NOMO-1 treated with dmso at 0.1 percent for 144 hours (cell line): ENCODE results near the gene ABI3.

Source experiments
- DNase-seq: peaks from one replicate; lab custom pipeline; 2025; ENCODE audit not compliant: unreplicated experiment; lab: John Stamatoyannopoulos, UW

ABI3 gene

GRCh38 chr17:49224198-49224996 lies 13.9 kb downstream of the ABI3 start:
- no peak for DNase-seq

- DNase-seq = no peak
These were observed 14.5 kb downstream of the ABI3 start for GRCh38 chr17:49224997-49225337.

GRCh38 chr17:49225554-49226236 lies 15.2 kb downstream of the ABI3 start:
- no peak for DNase-seq

DNA sequence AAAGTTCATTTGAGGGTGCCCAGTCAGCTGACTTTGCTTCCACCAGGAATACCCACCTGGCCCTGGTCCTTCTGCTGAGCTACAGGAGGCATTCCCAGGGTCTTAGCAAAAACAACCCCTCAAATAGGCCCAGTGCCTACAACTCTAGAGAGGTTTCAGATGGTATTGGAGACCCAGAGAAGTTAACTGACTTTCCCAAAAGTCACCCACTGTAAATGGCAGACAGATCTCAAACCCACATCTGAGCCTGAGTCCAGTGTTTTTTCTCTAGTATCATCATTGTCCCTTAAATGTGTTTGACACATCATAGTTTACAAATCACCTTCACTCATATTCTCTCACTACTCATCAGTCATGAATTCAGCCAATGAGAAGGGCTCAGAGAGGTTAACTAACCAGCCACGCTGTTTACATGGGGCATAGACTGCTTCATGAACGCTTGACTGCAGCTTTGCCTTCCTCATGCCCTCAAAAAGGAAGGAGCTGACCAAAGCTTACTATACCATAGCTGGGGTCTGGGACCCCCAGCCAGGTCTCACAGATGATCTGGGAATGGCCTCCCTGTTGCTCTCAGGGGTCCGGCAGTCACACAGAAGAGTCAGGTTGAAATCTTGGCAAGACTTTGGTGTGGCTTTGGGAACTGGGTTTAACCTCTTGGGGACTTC lies 16.4 kb downstream of the ABI3 start:
- DNase-seq = no peak

DNA sequence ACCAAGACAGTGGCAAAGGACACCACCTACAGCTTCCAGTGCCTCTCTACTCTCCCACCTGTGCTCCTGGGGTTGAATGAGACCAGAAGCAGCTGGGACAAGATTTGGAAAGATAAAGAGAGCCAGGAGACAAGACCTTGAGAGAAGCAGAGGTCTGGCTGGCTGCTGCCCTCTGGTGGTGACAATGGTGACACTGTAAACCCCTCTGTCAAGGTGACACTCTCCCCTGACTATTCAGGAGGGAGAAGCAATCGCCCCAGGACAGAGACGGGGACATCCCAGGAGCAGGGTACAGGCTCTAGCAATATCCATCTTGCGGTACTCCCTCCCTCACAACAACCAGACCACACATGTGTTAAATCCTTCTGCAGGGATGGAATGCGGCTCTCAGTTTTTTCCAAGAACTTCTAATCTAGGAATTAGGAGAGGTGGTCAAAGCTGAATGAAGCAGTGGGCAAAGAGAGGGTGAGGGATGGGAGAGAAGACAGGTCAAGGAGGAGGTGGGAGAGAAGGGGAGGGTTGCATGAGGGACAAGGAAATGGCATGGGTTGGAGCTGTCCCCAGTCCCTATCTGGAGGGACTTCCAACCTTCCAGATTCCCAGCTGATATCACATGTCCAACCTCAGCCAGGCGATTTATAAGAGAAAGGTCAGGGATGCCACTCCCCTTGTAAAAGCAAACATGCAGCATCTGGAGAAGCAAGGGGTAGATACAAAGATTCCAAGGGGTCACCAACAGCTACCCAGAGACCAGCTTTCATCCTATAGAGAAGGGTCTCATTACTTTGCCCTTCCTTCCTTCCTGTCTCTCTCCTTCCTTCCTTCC lies 17.1 kb downstream of the ABI3 start:
- no peak for DNase-seq

- no peak for DNase-seq
These were observed 18.7 kb downstream of the ABI3 start for GRCh38 chr17:49229076-49229804.

GRCh38 chr17:49229805-49230600 lies 19.5 kb downstream of the ABI3 start:
- DNase-seq = no peak

DNA sequence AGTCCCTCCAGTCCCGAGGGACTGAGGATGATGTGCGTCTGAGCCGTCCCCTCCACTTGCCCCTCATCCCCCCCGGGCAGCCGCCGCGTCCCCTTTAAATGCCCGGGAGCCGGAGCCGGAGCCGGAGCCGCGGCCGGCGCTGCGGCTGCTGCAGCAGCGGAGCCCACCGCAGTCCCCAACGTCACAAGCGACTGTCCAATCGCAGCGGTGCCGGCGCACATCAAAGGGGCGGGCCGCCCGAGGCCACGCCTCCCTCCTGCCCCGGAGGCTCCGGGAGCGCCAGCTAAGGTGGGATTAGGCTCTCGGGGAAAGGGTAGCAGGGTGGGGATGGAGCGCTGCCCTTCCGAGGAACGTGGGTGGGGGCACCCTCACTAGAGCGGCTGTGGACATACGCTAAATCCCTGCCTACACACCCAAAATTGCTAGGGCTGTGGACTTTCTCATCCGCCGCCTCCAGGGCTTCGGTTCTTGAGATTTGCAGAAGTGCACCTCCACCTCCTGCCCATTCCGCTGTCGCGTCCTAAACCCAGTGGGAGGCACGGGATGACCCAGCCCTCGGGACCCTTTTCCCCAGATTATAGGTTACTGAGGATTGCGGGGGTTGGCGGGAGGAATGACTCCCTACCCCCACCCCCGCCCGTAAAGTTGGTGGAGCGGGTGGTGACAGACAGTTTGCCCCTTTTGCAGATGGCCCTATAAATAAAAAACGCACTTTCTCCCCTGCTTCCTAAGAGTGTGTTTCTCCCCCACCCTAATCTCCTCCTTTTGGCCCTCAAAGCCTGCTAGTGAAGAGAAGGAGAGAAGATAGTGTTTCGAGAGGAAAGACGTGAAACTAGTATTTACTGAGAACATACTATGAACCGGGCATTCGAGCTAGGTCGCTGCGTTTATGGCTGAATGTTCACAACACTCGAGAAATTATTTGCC lies 20.4 kb downstream of the ABI3 start, which contains the start of gene PHOSPHO1:
PHOSPHO1 (minus strand) TSS at position 152 of the 927 bp plus-strand sequence. CDS start 4,096 bp downstream, outside the sequence.
- DNase-seq = peak; percentile 77

GRCh38 chr17:49231563-49231894 lies 21.0 kb downstream of the ABI3 start:
- no peak for DNase-seq

GRCh38 chr17:49234509-49235080 lies 24.1 kb downstream of the ABI3 start:
- no peak for DNase-seq

- no peak for DNase-seq
These were observed 25.4 kb downstream of the ABI3 start for GRCh38 chr17:49235896-49236295.

DNA sequence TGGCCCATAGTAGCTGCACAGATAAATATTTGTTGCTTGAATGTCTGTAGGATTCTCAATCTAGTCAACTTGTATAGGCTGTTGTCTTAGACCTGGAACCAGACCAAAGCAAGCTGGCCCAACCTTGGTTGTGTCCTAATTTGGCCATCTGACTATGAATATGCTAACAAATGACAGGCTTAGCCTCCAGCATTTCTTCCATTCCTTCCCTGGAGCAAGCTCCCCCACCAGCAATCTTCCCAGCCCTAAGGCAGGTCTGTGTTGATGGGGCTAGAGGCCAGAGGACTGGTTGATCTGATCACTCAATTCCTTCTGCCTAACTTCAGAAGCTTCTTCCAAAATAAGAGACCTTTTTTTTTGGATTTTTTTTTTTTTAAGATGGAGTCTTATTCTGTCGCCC lies 29.5 kb downstream of the ABI3 start:
- no peak for DNase-seq

DNA sequence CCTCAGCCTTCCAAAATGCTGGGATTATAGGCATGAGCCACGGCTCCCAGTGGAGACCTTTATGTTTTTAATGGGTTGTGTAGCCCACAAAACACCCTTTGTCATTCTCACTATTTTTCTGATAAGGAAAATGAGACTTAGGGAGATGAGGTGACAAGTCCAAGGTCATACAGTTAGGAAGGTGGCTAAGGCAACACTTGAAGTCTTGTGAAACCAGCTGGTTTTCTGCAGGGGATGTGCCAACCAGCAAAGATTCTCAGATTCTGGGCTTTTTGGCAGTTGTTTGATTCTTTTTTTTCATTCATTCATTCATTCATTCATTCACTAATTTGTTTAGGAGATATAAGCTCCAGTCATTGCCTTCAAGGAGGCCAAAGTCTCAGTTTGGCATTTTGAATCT lies 30.1 kb downstream of the ABI3 start:
- no peak for DNase-seq

DNA sequence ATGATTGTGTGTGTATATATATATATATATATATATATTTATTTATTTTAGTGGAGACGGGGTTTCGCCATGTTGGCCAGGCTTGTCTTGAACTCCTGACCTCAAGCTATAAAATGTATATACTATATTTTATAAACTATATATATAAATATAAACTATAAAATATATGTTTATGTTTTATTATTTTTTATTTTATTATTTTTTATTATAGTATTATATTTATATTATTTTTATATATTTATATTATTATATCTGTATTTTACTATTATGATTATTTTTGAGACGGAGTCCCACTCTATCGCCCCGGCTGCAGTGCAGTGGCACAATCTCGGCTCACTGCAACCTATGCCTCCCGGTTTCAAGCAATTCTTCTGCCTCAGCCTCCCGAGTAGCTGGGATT lies 30.5 kb downstream of the ABI3 start:
- no peak for DNase-seq

DNA sequence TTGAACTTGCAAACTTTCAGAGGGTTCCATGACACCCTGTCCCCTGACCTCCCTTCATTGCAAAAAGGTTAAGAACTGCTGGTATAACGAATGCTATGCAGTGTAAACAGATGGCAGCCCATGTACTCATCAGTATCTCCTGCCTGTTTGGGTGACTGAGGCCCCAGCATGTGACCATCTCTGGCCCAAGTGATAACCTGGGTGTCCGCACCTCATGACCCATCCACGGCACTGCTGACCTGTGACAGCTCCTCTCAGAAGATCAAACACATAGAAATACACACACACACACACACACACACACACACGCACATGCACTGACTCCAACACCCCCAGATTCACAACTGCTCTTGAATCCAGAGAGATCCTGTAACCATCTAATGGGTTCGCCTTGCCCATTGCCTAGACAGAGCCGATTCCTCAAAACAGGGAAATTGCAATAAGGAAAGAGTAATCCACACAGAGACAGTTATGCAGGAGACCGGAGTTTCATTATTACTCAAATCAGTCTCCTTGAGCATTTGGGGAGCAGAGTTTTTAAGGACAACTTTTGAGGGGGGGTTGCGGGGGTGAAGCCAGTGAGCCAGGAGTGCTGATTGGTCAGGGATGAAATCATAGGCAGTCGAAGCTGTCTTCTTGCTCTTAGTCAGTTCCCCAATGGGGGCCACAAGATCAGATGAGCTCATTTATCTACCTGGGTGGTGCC lies 31.3 kb downstream of the ABI3 start:
- no peak for DNase-seq

- DNase-seq = no peak
These were observed 32.3 kb downstream of the ABI3 start for GRCh38 chr17:49242813-49243212.

DNA sequence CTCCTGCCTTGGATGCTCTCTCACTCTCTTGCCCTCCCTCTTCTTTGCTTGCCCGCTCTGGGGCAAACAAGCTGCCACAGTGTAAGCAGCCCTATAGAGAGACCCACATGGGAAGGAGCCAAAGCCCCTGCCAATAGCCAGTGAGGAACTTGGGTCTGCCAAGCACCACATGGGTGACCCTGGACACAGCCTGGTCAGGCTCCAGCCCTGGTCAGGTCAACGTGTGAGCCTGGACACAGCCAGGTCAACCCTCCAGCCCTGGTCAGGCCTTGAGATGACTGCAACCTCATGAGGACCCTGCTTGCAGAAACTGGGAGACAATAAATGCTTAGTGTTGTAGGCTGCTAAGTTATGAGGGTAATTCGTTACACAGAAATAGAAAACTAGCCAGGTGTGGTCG lies 34.3 kb downstream of the ABI3 start:
- DNase-seq = no peak

GRCh38 chr17:49247944-49248343 lies 37.4 kb downstream of the ABI3 start:
- DNase-seq = no peak
